GM10248 (cell line): ENCODE data around the gene NUDT3.

ENCODE experiments used
- CTCF ChIA-PET: fragments of 300-600 bp; sonication (Branson Sonifier 250); formaldehyde crosslinking; extraction: SDS; loops from one replicate; lab custom pipeline; 2021; ENCODE audit warnings: antibody characterized with exemption; lab: Yijun Ruan, JAX
- POLR2A ChIA-PET: fragments of 350-650 bp; sonication (Branson Sonifier 250); formaldehyde crosslinking; extraction: SDS; loops from one replicate; lab custom pipeline; 2020; ENCODE audit warnings: antibody characterized with exemption; lab: Yijun Ruan, JAX
- DNase-seq: peaks from one replicate; pipeline ENCODE4 v3.0.0; 2012; ENCODE audit errors: extremely low spot score
- TF ChIP-seq, protein P1 (sequence below): IDR thresholded peaks from 2 replicates; pipeline ENCODE4 v1.5.1; 2012; ENCODE audit warnings: mild to moderate bottlenecking, low read depth; ENCODE audit errors: extremely low read depth, missing control alignments, control extremely low read depth

The NUDT3 gene

DNA sequence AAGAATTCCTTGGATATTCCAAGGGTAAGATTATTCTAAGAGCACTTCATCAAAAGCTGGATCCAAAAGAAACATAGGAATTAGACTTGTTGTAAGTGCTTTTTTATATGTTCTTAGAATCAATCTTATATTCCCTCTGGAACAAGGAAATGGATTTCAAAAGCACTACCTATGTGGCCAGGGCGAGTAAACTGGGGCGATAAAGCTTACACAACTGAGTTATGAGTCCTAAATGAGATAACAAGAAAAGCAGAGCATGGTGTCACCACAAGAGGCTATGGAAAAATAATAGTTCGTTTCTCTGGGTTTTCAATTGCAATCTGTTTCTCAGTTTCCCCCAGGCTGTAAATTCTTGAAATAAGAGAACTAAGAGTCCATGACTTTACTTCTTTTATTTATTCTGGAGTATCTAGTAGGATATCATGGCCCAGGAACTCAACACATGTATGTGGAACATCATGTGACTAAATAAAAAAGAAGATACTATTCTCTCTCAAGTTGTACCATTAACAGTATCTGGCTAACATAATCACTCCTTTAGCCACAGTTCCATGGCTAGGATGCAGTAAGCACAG is 51.5 kb downstream of the NUDT3 start:
- POLR2A ChIA-PET = interaction anchor here (1.2 kb wide), 1 partner anchor 104 kb away, joined by 3 read pairs; the partner anchor contains the start of gene HMGA1
- DNase-seq = no peak
- TF ChIP-seq, protein P1, sequence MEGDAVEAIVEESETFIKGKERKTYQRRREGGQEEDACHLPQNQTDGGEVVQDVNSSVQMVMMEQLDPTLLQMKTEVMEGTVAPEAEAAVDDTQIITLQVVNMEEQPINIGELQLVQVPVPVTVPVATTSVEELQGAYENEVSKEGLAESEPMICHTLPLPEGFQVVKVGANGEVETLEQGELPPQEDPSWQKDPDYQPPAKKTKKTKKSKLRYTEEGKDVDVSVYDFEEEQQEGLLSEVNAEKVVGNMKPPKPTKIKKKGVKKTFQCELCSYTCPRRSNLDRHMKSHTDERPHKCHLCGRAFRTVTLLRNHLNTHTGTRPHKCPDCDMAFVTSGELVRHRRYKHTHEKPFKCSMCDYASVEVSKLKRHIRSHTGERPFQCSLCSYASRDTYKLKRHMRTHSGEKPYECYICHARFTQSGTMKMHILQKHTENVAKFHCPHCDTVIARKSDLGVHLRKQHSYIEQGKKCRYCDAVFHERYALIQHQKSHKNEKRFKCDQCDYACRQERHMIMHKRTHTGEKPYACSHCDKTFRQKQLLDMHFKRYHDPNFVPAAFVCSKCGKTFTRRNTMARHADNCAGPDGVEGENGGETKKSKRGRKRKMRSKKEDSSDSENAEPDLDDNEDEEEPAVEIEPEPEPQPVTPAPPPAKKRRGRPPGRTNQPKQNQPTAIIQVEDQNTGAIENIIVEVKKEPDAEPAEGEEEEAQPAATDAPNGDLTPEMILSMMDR = no peak
- CTCF ChIA-PET = interaction anchor here (1.3 to 1.6 kb wide), 3 partner anchors 9 to 52 kb away, joined by 3 read pairs; no protein-coding TSS in a partner anchor

DNA sequence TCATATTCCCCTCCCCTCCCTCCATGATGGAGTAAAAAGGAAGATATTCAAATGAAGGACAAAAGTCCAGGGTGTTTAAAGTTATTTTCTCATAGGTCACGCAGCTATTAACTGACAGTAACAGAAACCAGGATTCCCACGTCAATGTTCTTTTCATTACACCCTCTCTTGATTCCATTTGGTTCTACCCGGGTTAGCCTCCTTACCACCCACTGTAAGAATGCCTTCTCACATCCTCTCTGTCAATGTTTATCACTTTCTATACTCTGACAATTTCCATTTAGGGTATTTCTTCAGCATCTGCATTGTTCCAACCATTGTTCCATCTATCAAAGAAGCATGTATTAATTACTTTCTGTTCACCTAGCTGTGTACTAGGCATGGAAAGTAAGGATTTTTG is 52.1 kb downstream of the NUDT3 start:
- ChIA-PET POLR2A (no interaction called here), CTCF (interaction anchor here (0.9 to 2.1 kb wide), 6 partner anchors 8 to 92 kb away, joined by 3 to 8 read pairs (median 3); partner anchors contain the start of gene SMIM29)
- TF ChIP-seq, protein P1 = no peak
- DNase-seq = no peak

DNA sequence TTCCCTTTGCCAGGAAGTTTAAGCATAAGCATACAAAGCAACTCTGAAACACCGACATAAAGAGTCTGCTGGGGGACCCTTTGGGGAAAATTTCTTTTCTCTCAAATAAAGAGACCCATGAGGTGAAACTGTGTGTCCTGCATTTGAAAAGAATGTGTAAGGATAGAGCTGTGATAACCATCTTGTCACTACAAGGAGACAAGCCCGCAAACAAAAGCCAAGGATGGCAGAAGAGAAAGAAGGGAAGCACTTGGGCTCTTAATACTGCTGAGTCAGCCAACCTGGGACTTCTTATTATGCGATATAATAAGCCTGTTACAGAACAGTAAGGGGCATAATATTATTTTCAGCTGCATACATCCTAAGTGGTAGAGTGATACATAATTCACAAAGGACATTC is 52.5 kb downstream of the NUDT3 start:
- CTCF ChIA-PET = interaction anchor here (0.9 to 2.1 kb wide), 6 partner anchors 10 to 92 kb away, joined by 3 to 8 read pairs (median 3); partner anchors contain the start of gene SMIM29
- DNase-seq = no peak
- POLR2A ChIA-PET = no interaction called here
- TF ChIP-seq, protein P1 = no peak

DNA sequence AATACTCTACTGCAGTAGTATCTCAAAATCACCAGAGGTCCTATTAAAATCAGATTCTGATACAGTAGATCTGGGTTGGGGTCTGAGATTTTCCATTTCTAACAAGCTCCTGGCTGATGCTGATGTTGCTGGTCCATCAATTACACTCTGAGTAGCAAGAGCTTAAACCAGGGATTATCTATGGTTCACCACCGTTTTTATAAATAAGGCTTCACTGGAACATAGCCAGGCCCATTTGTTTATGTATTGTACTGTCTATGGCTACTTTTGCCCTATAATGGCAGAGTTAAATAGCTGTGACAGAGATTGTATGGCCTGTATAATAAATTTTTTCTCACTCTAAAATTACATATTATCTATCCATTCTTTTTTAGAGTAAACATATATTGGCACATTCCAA is 53.0 kb downstream of the NUDT3 start:
- ChIA-PET CTCF (interaction anchor here (0.9 to 2.1 kb wide), 5 partner anchors 11 to 91 kb away, joined by 3 to 9 read pairs (median 4); partner anchors contain the start of gene SMIM29), POLR2A (no interaction called here)
- no peak for DNase-seq
- TF ChIP-seq, protein P1 = no peak

DNA sequence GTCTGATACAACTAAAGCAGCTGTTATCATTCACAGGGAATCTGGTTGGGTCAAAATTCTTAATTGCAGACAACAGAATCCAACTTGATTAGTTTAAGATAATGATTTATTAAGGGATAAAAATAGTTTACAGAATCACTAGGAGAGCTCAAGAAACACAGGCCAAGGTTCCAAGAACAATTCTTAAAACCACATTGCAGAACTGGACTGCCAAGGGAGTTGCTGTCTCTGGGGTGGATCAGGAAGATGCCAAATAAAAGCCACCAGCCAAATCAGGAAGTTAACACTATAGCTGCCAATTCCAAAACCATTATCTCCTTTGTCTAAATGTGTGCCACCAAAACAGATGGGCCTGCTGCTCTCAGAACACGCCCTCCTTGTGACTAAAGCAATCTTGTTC is 53.7 kb downstream of the NUDT3 start:
- CTCF ChIA-PET = interaction anchor here (0.8 to 2.1 kb wide), 9 partner anchors 8 to 51 kb away, joined by 3 to 9 read pairs (median 4); no protein-coding TSS in a partner anchor
- no peak for DNase-seq
- TF ChIP-seq, protein P1 = no peak

DNA sequence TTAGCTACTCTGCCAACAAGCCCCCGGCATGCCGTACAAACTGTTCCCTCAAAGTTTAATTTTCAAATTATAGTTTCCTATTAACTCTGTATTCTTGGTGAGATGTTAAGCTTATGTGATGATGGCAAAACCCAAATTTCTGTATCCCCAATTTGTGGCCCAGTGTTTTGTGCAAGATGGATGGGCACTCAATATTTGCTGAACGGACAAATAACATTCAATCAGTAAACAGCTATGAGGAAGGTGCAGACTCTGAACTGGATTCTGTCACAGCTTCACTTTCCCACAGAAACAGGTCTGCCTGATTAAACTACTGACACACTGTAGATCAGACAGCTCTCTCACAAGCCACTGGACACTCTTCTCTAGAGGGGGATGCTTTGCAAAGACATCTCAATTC is 54.1 kb downstream of the NUDT3 start:
- CTCF ChIA-PET = interaction anchor here (0.8 to 2.1 kb wide), 11 partner anchors 9 to 52 kb away, joined by 3 to 9 read pairs (median 4); no protein-coding TSS in a partner anchor
- POLR2A ChIA-PET = interaction anchor here (0.6 kb wide), 1 partner anchor 85 kb away, joined by 3 read pairs; no protein-coding TSS in a partner anchor
- TF ChIP-seq, protein P1 = no peak
- no peak for DNase-seq

More for the DNA sequence above, 53.7 kb downstream of the NUDT3 start:
- POLR2A ChIA-PET = interaction anchor here (0.6 kb wide), 1 partner anchor 84 kb away, joined by 3 read pairs; no protein-coding TSS in a partner anchor
